Transverse colon (tissue), 4 donors: ENCODE data around the gene ALS2CL. TPM values are rescaled to one million over a fixed set of nuclear protein-coding genes. Genes with fewer than 3 reads are reported as not detected.
A peak's percentile ranks its signal among the peaks of the same experiment; 100 is the strongest.

ENCODE experiments used
- DNase-seq: peaks from one replicate; pipeline ENCODE4 v3.0.0-alpha.2; 2019
- H3K27ac ChIP-seq, 4 donors: fragments of 200-600 bp; sonication (generic); 2 replicates each; pipeline ENCODE4 v1.5.1; 2016 to 2018; ENCODE audit warnings: inconsistent platforms in 4 of 4
- H3K27me3 ChIP-seq: fragments of 200-600 bp; sonication (generic); 2 replicates; pipeline ENCODE4 v1.5.1; 2017; ENCODE audit warnings: inconsistent platforms
- H3K36me3 ChIP-seq, 4 donors: fragments of 200-600 bp; sonication (generic); 2 replicates each; pipeline ENCODE4 v1.5.1; 2017 to 2019; ENCODE audit warnings: inconsistent platforms in 4 of 4
- H3K4me1 ChIP-seq, 4 donors: fragments of 200-600 bp; sonication (generic); 2 replicates each; pipeline ENCODE4 v1.5.1; 2017 to 2020; ENCODE audit warnings: inconsistent platforms in 4 of 4
- H3K4me3 ChIP-seq, 4 donors: fragments of 200-600 bp; sonication (generic); 1 replicate in 1 of 4; 2 replicates in 3 of 4; pipeline versions ENCODE4 v1.5.1 to v1.6.1; 2017 to 2019; ENCODE audit warnings: inconsistent platforms in 4 of 4
- H3K9me3 ChIP-seq, 2 donors: fragments of 200-600 bp; sonication (generic); 2 replicates each; pipeline ENCODE4 v1.5.1; 2017 to 2019; ENCODE audit warnings: inconsistent platforms in 2 of 2
- EP300 ChIP-seq: sonication (generic); formaldehyde crosslinking; IDR thresholded peaks from one replicate; pipeline ENCODE4 v1.6.1; 2017; ENCODE audit warnings: antibody characterized with exemption, low read depth
- POLR2A ChIP-seq: fragments of 450-650 bp; IDR thresholded peaks from one replicate; pipeline ENCODE4 v1.6.1; 2016; ENCODE audit warnings: antibody characterized with exemption, mild to moderate bottlenecking, moderate library complexity
- POLR2AphosphoS5 ChIP-seq, 3 donors: sonication (generic); formaldehyde crosslinking; IDR thresholded peaks; one replicate each; pipeline ENCODE4 v1.6.1; 2016; ENCODE audit warnings: antibody characterized with exemption in 3 of 3
- WGBS, 2 donors: methylation state at CpG; one replicate each; pipeline ENCODE4 v1.1.5; 2018; ENCODE audit warnings: low coverage in 1 of 2; 5-methylcytosine and 5-hydroxymethylcytosine counted together
- in situ Hi-C, 4 donors: fragments of 200-750 bp; cut with MboI; loops; one replicate each; pipeline versions ENCODE4 v1.15.0 to v1.15.1; 2017; ENCODE audit warnings: low sequenced_read_pairs in 3 of 4, low pct_ligation_motif_present in 1 of 4, low pct_unique_long_range_greater_than_20kb in 1 of 4
- intact Hi-C: fragments of 100-400 bp; cut with DNase I; formaldehyde crosslinking; loops from one replicate; pipeline ENCODE4 v1.15.1; 2023; ENCODE audit warnings: low total_unique reads
- total RNA-seq, 4 donors: library from RNA; depleted of rRNA; stranded (reverse); fragments of >200 nt; gene quantifications; one replicate each; pipeline ENCODE4 v1.1.0, GENCODE V29; 2016
- TF ChIP-seq, protein P1 (sequence below), 5 experiments: fragments of 200-600 bp in 3 of 5; fragments of 450-650 bp in 2 of 5; sonication (generic) in 3 of 5; IDR thresholded peaks; 1 replicate in 2 of 5; 2 replicates in 3 of 5; pipeline ENCODE4 v1.5.1; 2016 to 2017; ENCODE audit warnings: antibody characterized with exemption in 5 of 5, inconsistent platforms in 3 of 5, mild to moderate bottlenecking in 2 of 5, moderate library complexity in 1 of 5

Gene ALS2CL
- total RNA-seq, 4 donors from 2014 or later, result 67.5 to 212 (median 116) TPM

- Histone ChIP-seq H3K9me3 (no peaks in the 10 kb centered on the region), H3K36me3 (no peaks in the 10 kb centered on the region), H3K4me3 (no peak overlapping the region), H3K27me3 (peaks cover 18% of the 10 kb centered on the region), H3K27ac (no peak overlapping the region), H3K4me1 (no peaks in the 10 kb centered on the region)
- intact Hi-C loops, result no loop called here
- no peak for TF ChIP-seq POLR2A
- TF ChIP-seq, protein P1, sequence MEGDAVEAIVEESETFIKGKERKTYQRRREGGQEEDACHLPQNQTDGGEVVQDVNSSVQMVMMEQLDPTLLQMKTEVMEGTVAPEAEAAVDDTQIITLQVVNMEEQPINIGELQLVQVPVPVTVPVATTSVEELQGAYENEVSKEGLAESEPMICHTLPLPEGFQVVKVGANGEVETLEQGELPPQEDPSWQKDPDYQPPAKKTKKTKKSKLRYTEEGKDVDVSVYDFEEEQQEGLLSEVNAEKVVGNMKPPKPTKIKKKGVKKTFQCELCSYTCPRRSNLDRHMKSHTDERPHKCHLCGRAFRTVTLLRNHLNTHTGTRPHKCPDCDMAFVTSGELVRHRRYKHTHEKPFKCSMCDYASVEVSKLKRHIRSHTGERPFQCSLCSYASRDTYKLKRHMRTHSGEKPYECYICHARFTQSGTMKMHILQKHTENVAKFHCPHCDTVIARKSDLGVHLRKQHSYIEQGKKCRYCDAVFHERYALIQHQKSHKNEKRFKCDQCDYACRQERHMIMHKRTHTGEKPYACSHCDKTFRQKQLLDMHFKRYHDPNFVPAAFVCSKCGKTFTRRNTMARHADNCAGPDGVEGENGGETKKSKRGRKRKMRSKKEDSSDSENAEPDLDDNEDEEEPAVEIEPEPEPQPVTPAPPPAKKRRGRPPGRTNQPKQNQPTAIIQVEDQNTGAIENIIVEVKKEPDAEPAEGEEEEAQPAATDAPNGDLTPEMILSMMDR (IDR thresholded peaks at IDR 0.05), result no peak
- TF ChIP-seq EP300, result no peak
- no peak for TF ChIP-seq POLR2AphosphoS5 (IDR thresholded peaks at IDR 0.05)
- in situ Hi-C loops, result loop anchor here (5.0 to 25.0 kb wide), 7 partner anchors 147 to 647 kb away; partner anchors contain the start of gene MYL3 (in 1 of the 4)
- 75 to 87% methylated on average over 4 to 10 of the region's 10 CpGs for WGBS, 2 donors
- DNase-seq, result no peak
Observed at GRCh38 chr3:46714728-46715506, 21.4 kb upstream of the ALS2CL start.

DNA sequence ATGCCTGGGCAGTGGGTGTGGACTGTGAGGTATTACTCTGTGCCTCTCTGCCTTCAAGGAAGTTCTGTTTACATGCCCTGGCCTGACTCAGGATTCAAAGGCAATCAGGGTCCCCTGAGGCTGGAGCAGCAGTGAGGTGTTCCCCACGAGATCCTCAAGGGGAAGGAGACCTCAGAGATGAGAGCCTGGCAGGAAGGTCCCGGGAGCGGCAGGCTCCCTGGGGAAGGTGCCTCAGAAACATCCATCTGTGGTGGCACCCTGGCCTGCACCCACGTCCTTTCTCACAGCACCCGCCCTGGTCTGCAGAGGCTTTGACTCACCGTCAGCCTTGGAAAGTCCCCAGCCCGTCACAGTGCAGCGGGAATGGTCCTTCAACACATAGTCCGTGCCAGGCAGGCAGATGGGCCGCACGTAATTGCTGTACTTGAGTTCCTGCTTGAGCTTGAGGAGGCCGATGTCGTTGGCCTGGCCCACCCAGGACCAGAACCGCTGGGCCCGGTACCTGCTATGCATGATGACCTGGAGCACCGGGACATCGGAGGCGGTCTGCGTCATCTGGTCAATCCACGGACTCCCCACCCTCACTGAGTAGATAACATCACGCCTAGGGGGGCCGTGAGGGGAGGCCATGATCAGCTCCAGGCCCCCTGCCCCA, 20.5 kb upstream of the ALS2CL start:
- H3K27ac ChIP-seq, result no peak overlapping the region
- no peak for DNase-seq
- no peak for TF ChIP-seq POLR2A
- TF ChIP-seq, protein P1 (IDR thresholded peaks at IDR 0.05), result no peak
- TF ChIP-seq EP300, result no peak
- no peak for TF ChIP-seq POLR2AphosphoS5 (IDR thresholded peaks at IDR 0.05)
- no peaks in the 10 kb centered on the region for H3K4me1 ChIP-seq
- peaks cover 17% of the 10 kb centered on the region for H3K27me3 ChIP-seq
- intact Hi-C loops, result no loop called here
- in situ Hi-C loops, result loop anchor here (5.0 to 25.0 kb wide), 7 partner anchors 148 to 648 kb away; partner anchors contain the start of gene MYL3 (in 1 of the 4)
- H3K9me3 ChIP-seq, result no peaks in the 10 kb centered on the region
- H3K36me3 ChIP-seq, result no peaks in the 10 kb centered on the region
- no peak overlapping the region for H3K4me3 ChIP-seq
- 74% methylated on average over 18 of the region's 22 CpGs; no CpG with 5 or more reads in 1 of the 2 donors for WGBS, 2 donors

DNA sequence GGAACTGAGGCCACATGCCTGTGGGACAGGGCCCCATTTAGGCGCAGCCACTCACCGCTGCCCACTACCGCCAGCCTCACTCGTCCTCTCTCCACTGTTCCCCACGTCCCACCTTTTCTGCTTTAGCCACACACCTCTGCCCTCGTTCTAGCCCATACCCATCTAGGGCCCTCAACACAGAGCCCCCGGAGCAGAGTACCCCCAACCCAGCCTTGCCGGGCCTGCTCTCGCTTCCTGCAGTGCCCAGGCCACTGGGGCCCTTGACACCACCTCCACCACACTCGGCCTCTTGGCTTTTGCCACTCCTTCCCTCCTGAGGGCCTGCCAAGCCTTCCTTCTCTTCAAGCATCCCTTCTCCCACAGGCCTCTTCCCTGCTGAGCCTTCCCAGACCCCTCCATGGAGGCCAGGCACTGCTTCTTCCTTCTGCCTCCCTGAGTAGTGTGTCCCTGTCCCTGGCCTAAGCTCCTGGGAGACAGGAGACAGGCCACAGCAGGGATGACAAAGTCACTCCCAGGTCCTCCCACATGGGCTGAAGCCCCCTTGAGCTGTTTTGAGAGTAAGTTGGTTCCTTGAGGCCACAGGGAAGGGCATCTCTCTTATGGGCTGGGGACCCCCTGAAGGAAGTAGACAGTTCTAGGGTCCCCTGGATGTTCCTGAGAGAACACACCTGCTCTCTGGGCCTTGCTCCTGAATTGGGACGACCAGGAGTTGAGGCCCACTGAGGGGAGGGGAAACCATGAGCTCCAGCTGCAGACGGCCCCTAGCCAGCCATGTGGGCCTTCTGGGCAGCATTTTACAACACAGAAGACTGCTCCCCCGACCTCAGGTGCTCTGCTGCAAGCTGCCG, 19.8 kb upstream of the ALS2CL start:
- in situ Hi-C loops (loop anchor here (5.0 to 25.0 kb wide), 7 partner anchors 149 to 649 kb away; partner anchors contain the start of gene MYL3 (in 1 of the 4)), intact Hi-C loops (no loop called here)
- Histone ChIP-seq H3K9me3 (no peaks in the 10 kb centered on the region), H3K4me1 (no peaks in the 10 kb centered on the region), H3K27ac (no peak overlapping the region), H3K27me3 (peaks cover 12% of the 10 kb centered on the region), H3K36me3 (no peaks in the 10 kb centered on the region), H3K4me3 (no peak overlapping the region)
- DNase-seq, result peak; percentile 1
- 79 to 84% methylated on average over 4 to 13 of the region's 14 CpGs for WGBS, 2 donors
- TF ChIP-seq EP300 (no peak), POLR2AphosphoS5 (IDR thresholded peaks at IDR 0.05) (no peak), POLR2A (no peak)
- TF ChIP-seq, protein P1 (IDR thresholded peaks at IDR 0.05), result no peak
